Tibial artery (tissue), 4 donors: ENCODE data around the gene IFNL1.
"Not testable (repeated sequence)": the region's sequence is repeated elsewhere in the genome, so short reads cannot be mapped to it uniquely, and the experiment has no call there.

Experiments
- DNase-seq, 2 donors: peaks; one replicate each; pipeline ENCODE4 v3.0.0-alpha.2; 2019
- H3K27ac ChIP-seq, 2 donors: fragments of 200-600 bp; sonication (generic) in 1 of 2; 1 replicate in 1 of 2; 2 replicates in 1 of 2; pipeline ENCODE4 v1.5.1; 2018 to 2019; ENCODE audit warnings: mild to moderate bottlenecking in 1 of 2
- H3K27me3 ChIP-seq, 2 donors: fragments of 200-600 bp; sonication (generic) in 1 of 2; one replicate each; pipeline versions ENCODE4 v1.5.1 to v1.6.0; 2016 to 2019
- H3K36me3 ChIP-seq, 3 donors: fragments of 200-600 bp; sonication (generic) in 2 of 3; one replicate each; pipeline ENCODE4 v1.5.1; 2016 to 2019; ENCODE audit warnings: mild to moderate bottlenecking in 2 of 3
- H3K4me1 ChIP-seq, 4 donors: fragments of 200-600 bp; sonication (generic) in 2 of 4; 1 replicate in 3 of 4; 2 replicates in 1 of 4; pipeline ENCODE4 v1.5.1; 2016 to 2019
- H3K4me3 ChIP-seq, 2 donors: fragments of 200-600 bp; sonication (generic) in 1 of 2; 1 replicate in 1 of 2; 2 replicates in 1 of 2; pipeline ENCODE4 v1.5.1; 2018 to 2019; ENCODE audit warnings: mild to moderate bottlenecking in 2 of 2
- H3K9me3 ChIP-seq, 3 donors: fragments of 200-600 bp; sonication (generic) in 1 of 3; one replicate each; pipeline ENCODE4 v1.5.1; 2016 to 2019
- CTCF ChIP-seq, 2 experiments: fragments of 200-600 bp in 1 of 2; fragments of 450-650 bp in 1 of 2; IDR thresholded peaks; one replicate each; pipeline ENCODE4 v1.5.1; 2017 to 2019; ENCODE audit warnings: antibody characterized with exemption in 2 of 2, mild to moderate bottlenecking in 1 of 2, moderate library complexity in 1 of 2
- intact Hi-C: fragments of 100-400 bp; cut with DNase I; formaldehyde crosslinking; loops from one replicate; pipeline ENCODE4 v1.15.0; 2023; ENCODE audit warnings: low total_unique reads

The IFNL1 gene

GRCh38 chr19:39270036-39270871 is 26.0 kb upstream of the IFNL1 start:
- no peak overlapping the region for H3K4me3 ChIP-seq
- DNase-seq = no peak
- no peak overlapping the region for H3K27ac ChIP-seq
- H3K9me3 ChIP-seq = no peaks in the 10 kb centered on the region
- no peaks in the 10 kb centered on the region for H3K36me3 ChIP-seq
- H3K27me3 ChIP-seq = peaks cover 0 to 36% of the 10 kb centered on the region in 2 donors
- TF ChIP-seq CTCF (IDR thresholded peaks at IDR 0.05) = no peak
- intact Hi-C loops = no loop called here
- H3K4me1 ChIP-seq = peaks cover 0 to under 1% (median under 1%) of the 10 kb centered on the region in 4 donors

- H3K4me1 ChIP-seq, DNase-seq, H3K9me3 ChIP-seq, intact Hi-C loops, H3K27ac ChIP-seq, H3K36me3 ChIP-seq, H3K4me3 ChIP-seq: not testable (repeated sequence)
- peaks cover 0 to 30% of the 10 kb centered on the region in 2 donors for H3K27me3 ChIP-seq
These were observed 22.3 kb upstream of the IFNL1 start for GRCh38 chr19:39273859-39274258.

GRCh38 chr19:39275578-39275977 is 20.6 kb upstream of the IFNL1 start:
- Histone ChIP-seq H3K4me3 (no peak overlapping the region), H3K9me3 (no peaks in the 10 kb centered on the region), H3K36me3 (no peaks in the 10 kb centered on the region), H3K27me3 (peaks cover 0 to 18% of the 10 kb centered on the region in 2 donors), H3K27ac (no peak overlapping the region), H3K4me1 (no peaks in the 10 kb centered on the region)
- intact Hi-C loops = no loop called here
- no peak for TF ChIP-seq CTCF (IDR thresholded peaks at IDR 0.05)
- no peak for DNase-seq

- Histone ChIP-seq H3K4me1 (no peaks in the 10 kb centered on the region), H3K27ac (no peak overlapping the region), H3K4me3 (no peak overlapping the region), H3K9me3 (peaks cover 0 to 7% (median 1%) of the 10 kb centered on the region in 3 donors), H3K27me3 (peaks cover 0 to 11% of the 10 kb centered on the region in 2 donors), H3K36me3 (no peaks in the 10 kb centered on the region)
- DNase-seq = peak in 1 of 2 donors; percentile 24
- intact Hi-C loops = no loop called here
- no peak for TF ChIP-seq CTCF (IDR thresholded peaks at IDR 0.05)
These were observed 19.5 kb upstream of the IFNL1 start for GRCh38 chr19:39276740-39277139.

GRCh38 chr19:39277598-39277997 is 18.6 kb upstream of the IFNL1 start:
- TF ChIP-seq CTCF (IDR thresholded peaks at IDR 0.05) = no peak
- peak in 1 of 2 donors; percentile 7 for DNase-seq
- no peaks in the 10 kb centered on the region for H3K4me1 ChIP-seq
- peaks cover 0 to 11% of the 10 kb centered on the region in 2 donors for H3K27me3 ChIP-seq
- H3K27ac ChIP-seq = no peak overlapping the region
- H3K36me3 ChIP-seq = no peaks in the 10 kb centered on the region
- intact Hi-C loops = no loop called here
- H3K9me3 ChIP-seq = peaks cover 3 to 15% (median 5%) of the 10 kb centered on the region in 3 donors
- no peak overlapping the region for H3K4me3 ChIP-seq

- Histone ChIP-seq H3K36me3 (no peaks in the 10 kb centered on the region), H3K27me3 (peaks cover 0 to 7% of the 10 kb centered on the region in 2 donors), H3K4me3 (no peak overlapping the region), H3K4me1 (no peaks in the 10 kb centered on the region), H3K27ac (no peak overlapping the region), H3K9me3 (peaks cover 3 to 19% (median 6%) of the 10 kb centered on the region in 3 donors)
- no peak for DNase-seq
- no peak for TF ChIP-seq CTCF (IDR thresholded peaks at IDR 0.05)
- intact Hi-C loops = no loop called here
These were observed 14.2 kb upstream of the IFNL1 start for GRCh38 chr19:39282021-39282420.
